Measurements from ENCODE around the gene SWI5.
A peak's percentile ranks its signal among the peaks of the same experiment; 100 is the strongest.
"Not testable (repeated sequence)": the region's sequence is repeated elsewhere in the genome, so short reads cannot be mapped to it uniquely, and the experiment has no call there.

Gene SWI5

DNA sequence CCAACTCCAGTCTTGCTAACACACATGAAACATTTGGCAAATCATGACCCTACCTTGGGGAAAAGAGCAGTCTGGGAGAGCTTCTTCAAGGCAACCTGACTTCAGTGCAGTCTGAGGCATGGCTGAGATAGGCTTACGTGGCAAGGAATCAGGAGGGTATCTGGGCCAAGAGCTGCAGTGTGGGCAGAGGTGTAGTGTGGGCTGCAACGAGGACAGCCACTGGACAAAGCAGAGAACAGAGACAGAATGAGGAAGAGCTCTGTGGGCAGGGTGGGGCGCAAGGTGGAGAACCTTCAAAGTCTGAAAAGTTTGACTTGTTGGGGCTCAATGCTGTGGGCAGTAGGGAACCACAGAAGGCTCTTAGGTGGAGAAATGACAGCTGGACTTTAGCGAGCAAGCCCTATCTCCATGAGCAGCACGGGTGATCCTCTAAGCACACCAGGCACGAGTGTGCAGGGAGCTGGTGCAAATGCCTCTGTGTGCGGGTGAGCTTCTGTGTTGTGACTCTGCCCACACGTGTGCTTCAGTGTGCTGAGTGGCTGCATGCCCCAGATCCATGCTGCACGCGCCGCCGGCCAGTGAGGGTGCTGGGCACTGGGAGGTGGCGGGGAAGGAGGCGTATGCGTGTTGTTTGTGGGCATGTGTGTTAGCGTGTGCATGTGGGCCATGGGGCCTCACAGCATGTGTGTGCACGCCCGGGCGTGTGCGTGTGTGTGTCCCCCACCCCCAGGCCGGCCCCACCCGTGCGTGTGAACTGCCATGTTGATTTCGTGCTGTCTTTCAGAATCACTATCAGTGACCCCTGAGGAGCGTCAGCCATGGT is 23.5 kb upstream of the SWI5 start:
- DNase-seq = no peak

DNA sequence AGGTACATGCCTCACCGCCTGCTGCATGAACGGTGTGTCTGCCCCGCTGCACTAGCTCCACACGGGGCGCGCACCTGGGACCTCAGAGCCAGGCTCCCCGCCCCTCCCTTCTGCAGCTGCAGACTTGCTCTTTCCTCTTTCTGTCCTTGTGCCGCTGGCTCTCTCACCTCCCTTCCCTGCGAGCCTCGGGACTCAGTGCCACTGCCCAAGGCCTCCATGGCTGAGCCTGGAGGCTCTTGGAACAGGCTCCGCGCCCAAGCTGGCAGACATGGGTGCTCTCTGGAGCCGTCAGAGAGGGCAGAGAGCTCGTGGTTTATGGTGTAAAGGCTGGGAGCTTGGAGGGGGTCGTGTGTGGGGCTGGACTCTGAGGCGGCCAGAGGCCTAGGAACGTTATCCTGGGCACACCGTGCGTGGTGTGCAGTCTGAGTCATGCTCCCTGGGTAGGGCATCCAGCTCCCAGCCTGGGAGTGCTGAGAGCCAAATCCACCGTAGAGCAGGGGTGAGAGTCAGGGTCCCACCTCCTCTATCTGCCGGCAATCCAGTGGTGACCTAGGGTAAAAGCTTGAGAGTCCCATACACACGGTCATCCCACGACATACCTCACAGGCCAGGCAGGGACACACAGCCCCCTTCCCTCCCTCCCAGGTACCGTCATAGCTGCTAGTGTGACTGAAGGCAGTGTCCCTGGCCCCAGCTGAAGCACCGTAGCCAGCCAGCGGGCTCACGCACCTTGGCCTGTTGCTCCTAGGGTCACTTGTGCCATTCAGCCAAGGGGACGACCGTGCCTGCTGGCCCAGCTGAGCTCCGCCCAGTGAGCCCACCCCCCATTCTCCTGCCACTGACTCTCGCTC is 22.7 kb upstream of the SWI5 start:
- no peak for DNase-seq

GRCh38 chr9:128253991-128254346 is 22.1 kb upstream of the SWI5 start:
- DNase-seq = no peak

DNA sequence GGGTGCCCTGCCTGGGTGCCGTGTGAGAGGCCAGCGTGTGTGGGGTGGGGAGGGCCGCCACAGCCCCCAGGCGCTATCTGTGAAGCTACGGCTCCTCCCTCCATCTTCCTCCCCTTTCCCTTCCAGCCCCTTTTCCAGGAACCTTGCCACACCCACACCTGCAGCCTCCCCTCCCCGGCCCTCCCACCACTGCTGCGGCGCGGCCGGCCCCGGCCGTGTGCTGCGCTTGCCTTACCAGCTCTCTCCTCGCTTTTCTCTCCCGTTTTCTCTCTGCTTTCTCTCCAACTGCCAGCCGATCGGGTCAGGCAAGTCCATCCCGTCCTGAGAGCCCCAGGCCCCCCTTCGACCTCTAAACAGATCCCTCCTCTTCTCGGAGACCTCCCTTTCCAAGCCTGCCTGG is 21.7 kb upstream of the SWI5 start:
- DNase-seq = no peak

GRCh38 chr9:128254855-128255759 is 21.0 kb upstream of the SWI5 start:
- peak; percentile 35 for DNase-seq

- no peak for DNase-seq
Measured at GRCh38 chr9:128257086-128257825, 18.8 kb upstream of the SWI5 start.

GRCh38 chr9:128257907-128258306 is 18.2 kb upstream of the SWI5 start:
- no peak for DNase-seq

DNA sequence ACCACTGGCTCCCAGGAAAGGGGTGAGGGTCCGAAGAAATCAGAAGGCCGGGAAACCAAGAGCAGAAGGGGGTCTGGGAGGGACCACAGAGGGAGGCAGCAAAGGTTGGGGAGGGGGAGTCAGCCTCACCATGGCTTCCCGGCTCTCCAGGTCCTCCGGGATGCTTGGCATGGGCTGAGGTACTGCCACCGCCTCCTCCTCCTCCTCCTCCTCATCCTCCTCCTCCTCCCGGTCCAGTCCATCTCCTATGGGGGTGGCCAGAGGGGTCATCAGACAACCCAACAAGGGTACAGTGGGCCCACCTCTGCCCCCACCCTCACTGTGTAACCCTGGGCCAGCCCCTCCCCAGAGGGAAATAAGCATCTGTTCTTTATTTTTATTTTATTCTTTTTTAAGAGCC is 17.8 kb upstream of the SWI5 start:
- DNase-seq = no peak

GRCh38 chr9:128259156-128259555 is 16.9 kb upstream of the SWI5 start:
- DNase-seq = no peak

DNA sequence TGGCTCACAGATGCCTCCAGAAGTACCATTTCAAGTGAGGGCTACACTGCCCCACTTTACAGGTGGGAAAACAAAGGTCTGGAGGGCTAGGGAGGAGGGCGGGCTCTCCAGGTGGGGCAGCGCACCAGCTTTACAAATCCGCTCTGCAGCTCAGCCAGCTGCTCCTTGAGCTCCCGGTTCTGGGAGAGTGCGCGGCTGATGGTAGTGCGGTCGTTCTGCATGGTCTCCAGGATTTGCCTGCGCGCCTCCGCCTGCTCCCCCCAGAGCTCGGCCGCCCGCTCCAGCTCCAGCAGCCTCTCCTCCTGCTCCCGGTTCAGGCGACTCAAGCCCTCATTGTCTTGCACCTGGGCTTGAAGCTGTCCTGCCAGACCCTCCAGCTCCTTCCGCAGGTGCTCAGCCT is 15.7 kb upstream of the SWI5 start:
- no peak for DNase-seq

DNA sequence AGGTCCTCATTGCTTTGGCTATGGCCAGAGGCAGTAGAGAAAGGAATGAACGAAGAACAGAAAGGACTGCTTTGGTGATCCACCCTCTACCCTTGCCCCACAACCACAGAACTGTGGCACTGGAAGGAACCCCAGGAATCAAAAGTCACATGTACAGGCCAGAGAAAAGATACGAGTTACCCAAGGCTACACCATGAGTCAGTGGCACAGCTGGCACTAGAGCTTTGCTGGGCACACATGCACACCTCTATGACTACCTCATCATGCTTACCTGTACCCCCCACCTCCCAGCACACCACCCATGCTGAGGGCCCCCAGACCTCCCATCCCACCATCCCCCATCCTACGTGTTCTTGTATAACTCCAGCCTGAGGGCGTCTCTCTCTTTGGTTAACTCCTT is 13.4 kb upstream of the SWI5 start:
- no peak for DNase-seq

DNA sequence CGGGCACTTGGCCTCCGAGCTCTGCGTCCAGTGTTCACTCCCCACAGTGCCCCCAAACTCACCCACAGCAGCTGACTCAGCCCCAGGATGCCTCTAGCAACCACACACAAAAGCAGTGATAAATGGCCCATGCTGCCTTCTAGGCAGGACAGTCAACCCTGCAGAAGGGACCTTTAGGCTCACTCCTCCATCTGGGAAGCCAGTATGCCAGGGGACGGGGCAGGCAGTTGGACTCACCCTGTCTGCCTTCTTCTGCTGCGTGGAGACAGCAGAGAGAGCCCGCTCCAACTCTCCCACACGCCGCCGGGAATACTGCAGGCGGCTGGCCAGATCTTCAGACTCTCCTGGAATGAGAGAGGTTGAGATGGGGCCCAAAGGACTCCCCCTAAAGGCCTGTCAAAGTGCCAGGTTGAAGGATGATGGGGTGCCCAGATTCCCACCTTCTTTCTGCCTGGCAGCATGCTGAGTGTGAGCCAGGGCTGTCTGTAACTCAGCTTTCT is 10.7 kb upstream of the SWI5 start:
- DNase-seq = no peak

- no peak for DNase-seq
Measured at GRCh38 chr9:128266868-128267590, 9.0 kb upstream of the SWI5 start.

DNA sequence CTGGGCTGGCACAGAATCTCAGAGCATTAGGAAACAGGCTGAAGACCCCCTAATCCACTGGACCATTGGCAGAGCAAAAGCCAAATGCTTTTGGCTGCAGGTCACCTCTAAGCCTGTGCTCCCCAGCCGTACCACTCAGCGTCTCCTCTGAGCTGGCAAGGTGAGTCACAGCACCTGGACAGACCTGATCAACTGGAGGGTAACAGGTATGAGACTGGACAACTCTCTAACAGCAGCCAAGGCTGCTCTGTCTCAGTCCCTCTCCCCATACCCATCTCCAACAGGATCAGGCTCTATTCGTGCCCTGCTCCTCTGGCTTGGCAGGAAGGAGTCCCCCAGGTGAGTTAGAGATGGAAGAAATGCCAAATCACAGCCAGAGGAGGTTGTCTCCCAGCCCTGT is 5.0 kb upstream of the SWI5 start:
- no peak for DNase-seq

- DNase-seq = no peak
Measured at GRCh38 chr9:128271512-128271911, 4.6 kb upstream of the SWI5 start.

- no peak for DNase-seq
Measured at GRCh38 chr9:128274245-128274644, 1.8 kb upstream of the SWI5 start.

- DNase-seq = no peak
Measured at GRCh38 chr9:128275198-128276007, 673 bp upstream of the SWI5 start, which contains the start of gene GOLGA2. Gene GOLGA2, minus strand, starts transcription at chr9:128276007. Its CDS starts 31 bp downstream, at chr9:128275976.

DNA sequence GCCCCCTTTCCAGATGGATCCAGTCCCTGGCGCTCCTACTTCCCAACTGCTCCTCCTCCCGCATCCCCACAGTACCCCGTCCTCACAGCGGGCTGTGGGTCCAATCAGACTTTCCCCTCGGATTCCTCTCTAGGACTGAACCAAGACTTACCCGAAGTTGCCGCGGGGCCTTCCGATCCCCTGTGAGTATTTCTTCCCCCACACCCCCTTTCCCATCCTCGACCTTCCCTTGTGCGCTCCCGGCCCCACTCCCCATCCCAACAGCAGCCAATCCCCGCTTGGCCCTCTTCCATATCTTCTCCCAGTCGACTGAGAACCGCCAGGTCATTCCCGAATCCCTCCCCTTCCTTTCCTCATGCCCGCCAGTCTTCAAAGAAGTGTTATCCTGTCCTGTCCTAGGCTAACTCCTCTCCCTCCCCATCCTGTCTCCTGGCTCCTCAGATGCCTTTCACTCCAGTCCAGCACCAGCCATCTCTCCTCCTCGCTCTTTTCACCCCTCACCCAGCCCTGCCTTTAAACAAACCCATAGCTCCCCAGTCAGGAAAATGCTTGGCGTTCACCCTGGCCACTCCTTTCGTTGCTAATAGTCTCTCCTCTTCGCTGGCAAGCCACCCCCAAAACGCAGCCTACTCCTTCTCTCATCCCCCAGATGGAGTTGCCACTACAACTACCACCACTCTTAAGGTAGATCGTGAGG is 646 bp downstream of the SWI5 start:
- no peak for DNase-seq

- DNase-seq = not testable (repeated sequence)
Measured at GRCh38 chr9:128279088-128280073, 3.3 kb downstream of the SWI5 start.
